ENCODE data around the gene NELFA.

NELFA gene

DNA sequence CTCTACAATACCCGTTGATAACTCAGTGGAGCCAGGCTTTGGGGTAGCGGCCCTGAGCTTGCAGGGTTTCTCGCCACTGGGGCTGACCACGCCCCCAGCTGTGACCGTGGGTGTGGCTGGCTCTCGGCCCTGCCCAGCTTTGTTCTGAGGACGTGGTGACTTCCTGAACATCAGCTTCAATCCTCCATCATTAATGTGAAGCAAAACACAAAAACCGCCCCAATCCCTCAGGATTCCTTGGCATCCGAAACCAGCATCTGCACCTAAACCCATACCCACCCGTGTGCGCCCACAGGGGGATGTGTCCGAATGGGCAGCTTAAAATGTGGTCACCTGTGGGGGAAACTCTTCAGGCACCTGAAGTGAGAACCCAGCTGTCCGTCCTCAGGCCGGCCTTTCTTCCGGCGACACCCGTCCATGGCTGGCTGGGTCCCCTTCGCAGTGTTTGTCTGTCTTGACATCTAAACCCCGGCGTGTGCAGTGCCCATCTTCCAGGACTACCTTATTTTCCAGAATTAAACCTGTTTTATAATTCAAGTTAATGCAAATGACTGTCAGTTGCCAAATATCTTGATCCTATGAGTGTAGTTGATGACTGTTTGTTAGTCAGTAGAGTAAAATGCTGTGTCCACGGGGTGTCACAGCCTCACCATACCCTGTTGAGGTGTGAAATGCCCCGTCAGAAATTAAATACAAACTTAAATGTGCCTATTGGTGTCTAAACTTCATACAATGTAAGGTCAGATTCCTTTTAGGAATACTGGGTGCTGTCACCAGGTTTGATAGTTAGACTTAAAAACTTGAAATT lies 27.3 kb downstream of the NELFA start:
- no peak for DNase-seq

DNA sequence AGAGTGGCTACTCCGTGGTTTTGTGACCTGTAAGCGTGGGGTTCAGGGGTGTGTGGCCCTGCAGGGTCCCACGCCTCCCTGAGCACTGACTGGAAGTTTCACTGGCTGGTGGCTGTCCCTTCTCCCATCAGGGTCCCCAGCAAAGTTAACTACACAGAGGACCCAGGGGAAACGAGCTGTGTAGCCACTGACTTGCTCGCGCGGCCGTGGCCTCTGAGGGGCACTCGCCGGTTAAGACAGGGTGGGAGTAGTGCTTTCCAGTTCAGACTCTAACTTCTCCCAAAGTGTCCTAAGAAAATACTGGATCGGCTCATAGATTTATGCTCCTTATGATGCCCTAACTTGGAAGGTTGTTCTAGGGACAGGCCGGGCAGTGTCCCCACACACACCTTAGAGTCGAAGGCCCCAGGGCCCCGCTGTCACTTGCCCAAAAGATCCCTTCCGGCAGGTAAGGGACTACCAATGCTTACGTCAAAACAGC lies 28.2 kb downstream of the NELFA start:
- DNase-seq: no peak

DNA sequence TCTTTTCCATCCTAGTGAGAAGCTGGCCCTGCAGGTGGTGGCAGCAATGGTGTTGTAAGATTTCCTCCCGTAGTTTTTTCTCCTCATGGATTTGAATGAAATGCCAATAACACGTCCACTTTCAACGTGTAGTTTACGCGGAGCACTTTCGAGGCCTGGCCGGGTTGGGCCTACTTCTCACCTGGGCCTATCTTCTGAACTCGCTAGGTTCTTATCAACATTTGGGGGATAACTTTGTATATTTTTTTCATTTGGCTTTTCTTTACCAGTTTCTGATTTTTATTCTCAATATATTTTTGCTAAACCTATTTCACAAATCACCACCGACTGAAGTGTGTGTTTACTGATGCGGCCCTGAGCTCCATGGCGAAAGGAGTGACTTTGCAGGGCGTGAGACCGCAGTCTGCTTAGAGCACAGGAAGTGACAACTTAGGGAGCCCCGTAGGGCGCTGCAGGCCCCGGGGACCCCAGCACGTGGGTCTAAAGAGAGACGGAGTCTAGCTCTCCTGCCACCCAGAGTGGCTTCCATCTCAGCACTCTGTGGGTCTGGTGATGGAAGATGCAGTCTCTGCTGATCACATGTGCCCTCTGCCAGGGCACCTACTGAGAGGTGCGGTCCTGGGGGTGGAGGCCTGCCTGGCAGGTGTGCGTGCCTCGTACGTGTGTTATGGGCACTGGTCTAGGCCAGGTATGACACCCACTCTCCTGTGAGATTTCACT lies 29.1 kb downstream of the NELFA start:
- DNase-seq: no peak

DNA sequence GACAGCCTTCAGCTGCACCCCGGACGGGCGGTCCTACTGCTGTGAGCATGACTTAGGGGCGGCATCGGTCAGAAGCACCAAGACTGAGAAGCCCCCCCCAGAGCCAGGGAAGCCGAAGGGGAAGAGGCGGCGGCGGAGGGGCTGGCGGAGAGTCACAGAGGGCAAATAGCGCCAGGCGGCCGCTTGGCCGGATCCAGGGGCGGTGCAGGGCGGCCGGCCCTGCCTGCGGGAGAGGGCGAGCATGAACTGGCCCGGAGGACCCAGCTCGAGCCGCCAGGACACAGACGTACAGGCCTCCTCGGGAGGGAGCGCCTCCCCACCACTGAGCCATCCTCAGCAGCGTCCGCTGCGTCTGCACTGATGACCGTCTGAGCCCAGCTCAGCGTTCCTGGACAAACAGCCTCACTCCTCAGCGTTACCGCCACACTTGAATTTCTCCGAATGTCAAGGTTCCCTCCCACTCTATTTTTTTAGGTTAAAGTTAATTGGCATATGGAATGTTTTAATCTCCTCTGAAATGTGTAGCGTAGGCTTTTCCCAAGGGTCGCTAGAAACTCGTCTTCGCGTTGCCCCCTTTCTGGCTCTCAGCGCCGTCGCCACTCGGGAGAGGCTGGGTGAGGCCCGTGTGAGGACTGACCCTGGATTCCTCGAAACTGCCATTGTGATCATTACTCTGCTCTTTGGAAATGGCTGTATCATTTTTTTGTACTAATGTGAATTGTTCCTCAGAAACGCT lies 29.9 kb downstream of the NELFA start:
- no peak for DNase-seq

DNA sequence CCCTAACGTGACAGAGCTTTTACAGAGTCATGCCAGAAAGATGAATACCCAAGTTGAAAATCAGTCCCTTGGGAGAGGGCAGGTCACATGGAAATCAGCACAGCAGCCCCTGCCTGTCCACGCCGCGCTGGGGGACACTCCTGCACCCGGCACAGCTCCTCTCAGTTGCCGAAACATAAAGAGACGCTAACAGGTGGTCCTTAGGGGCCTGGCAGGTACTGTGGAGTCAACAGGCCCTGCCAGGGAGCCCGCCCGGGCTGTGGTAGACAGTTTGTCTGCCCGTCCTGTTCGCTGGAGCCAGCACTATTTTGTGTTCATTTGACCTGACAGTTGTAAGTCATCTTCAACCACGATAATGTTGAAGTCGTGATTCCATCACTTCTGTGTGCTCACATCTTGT lies 30.5 kb downstream of the NELFA start:
- no peak for DNase-seq

DNA sequence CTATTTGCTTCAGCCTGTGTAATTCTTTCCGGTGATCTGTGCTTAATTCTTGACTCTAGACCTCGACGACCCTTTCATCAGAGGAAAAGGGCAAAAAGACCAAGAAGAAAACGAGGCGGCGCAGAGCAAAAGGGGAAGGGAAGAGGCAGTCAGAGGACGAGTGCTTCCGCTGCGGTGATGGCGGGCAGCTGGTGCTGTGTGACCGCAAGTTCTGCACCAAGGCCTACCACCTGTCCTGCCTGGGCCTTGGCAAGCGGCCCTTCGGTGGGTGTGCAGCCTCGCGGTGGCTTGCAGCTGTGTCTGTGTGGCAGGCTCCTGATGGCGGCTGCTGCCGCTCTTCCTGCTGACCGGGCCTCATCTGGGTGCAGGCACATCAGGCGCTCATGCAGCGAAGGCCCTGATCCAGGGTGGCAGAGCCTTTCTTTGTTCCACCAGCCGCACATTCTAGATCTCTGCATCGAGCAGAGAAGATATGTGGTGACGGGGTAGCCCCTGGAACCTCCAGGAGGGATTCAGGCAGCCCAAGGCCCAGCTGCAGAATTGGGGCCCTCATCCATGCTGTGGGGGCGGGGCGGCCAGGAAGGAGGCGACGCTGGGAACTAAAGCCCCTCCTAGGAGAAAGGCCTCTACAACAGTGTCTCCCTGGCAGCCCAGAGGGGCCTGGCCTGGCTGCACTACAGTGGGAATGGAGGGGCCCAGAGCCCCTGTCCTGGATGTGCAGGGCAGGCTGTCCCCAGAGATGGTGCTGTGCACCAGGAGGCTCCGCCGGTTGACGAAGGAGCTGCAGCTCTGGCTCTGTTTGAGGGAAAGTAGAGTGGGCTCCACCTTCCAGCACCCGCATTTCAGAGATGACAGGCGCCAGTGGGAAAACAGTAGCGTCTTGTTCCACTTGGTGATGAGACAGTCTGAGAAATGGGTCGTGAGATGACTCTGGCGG lies 32.1 kb downstream of the NELFA start:
- DNase-seq: no peak

DNA sequence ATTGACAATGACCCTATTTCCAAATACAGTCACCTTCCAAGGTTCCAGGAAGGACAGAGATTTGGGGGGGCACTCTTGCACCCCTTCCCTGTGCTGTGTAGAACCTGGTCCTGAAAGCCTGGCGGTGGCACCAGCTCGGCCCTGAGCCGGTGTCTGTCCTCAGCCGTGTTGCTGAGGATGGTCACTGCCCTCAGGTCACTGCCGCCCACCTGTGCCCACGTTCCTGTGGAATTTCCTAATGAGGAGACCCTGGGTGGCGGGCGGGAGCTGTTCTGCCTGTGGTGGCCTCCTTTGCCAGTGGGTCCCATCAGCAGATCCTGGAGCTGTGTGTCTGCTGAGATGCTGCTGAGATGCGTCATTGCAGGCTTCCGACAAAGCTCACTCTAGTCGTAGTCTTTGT lies 32.9 kb downstream of the NELFA start:
- no peak for DNase-seq

DNA sequence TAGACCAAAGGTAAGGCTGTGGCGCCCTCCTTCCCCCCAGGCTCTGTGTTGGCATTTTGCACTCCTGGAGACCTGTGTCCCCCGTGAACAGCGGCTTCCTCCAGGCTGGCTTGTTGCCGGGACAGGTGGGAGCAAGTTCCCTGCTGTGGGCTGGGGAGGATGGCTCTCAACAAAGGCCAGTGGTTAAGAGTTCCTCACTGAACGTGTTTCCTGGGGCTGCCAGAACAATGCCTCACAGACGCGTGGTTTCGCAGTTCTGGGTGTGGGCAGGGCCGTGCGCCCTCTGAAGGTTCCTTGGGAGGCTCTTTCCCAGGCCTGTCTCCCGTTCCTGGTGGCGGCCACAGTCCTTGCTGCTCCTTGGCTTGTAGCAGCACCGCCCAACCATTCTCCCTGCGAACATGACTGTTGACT lies 33.4 kb downstream of the NELFA start:
- no peak for DNase-seq

DNA sequence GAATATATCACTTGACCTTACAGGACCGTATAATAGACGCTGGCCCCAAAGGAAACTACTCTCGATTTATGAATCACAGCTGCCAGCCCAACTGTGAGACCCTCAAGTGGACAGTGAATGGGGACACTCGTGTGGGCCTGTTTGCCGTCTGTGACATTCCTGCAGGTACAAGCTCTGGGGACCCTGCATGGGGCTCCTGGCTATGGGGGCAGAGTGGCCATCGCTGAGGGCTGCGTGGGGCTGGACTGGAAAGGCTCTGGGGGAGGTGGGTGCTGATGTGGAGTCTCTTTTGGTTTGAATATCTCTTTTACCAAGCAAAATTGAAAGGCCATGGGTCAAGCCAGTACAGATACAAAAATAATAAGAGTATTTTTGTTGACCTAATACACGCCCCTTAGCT lies 33.9 kb downstream of the NELFA start:
- no peak for DNase-seq

DNA sequence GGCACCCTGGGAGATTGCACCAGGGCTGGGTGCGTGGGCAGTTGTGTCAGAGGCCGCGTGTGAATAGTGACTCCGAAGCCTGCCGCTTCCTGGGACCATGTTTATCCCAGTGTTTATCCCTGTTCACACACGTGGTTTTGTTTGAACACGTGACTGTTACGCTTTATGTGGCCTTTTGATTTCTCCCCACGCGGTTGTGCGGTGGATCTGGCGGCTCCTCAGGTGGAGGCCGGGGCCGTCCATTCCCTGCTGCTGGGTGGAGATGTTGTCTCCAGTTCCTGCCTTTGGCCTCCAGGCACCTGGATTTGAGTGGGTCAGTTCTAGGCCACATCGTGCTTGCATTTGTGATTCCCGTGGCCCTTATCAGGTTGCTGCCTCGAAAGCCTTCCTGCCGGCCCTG lies 35.1 kb downstream of the NELFA start:
- DNase-seq: peak; percentile 22

DNA sequence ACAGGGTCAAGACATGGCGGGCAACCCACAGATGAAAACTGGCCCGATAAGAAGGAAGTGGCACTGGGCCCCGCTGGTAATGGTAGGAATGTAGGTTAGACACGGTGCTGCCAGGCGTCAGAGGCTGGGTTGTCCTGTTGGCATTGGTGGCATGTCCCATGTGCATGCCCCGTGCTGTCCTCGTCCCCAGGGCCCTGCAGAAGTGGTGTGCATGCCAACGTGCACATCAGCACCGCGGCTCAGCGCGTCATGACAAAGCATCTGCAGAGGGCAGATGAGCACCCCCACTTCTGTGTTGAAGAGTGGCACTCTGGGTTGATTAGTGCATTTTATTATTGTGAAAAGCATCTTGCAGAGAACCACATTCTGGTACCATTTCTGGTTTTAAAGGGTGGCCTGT lies 35.6 kb downstream of the NELFA start:
- DNase-seq: no peak

DNA sequence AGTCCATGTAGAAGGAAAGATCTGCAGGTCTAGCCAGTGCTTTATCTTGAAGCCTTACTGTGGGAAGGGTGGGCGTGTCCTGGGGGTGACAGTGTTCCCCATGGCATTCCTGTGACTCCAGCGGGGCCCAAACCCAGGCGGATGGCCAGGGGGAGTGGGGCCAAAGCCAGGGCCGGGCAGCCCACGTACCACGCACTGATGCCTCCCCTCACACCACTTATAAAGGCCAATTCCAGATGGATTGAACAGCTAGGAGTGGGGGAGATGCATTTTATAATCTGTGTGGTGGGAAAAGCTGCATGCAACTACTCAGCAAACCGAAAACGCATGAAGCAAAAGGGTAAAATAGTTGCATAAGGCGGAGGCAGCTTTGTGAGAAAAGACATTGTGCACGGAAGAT lies 36.4 kb downstream of the NELFA start:
- DNase-seq: no peak

DNA sequence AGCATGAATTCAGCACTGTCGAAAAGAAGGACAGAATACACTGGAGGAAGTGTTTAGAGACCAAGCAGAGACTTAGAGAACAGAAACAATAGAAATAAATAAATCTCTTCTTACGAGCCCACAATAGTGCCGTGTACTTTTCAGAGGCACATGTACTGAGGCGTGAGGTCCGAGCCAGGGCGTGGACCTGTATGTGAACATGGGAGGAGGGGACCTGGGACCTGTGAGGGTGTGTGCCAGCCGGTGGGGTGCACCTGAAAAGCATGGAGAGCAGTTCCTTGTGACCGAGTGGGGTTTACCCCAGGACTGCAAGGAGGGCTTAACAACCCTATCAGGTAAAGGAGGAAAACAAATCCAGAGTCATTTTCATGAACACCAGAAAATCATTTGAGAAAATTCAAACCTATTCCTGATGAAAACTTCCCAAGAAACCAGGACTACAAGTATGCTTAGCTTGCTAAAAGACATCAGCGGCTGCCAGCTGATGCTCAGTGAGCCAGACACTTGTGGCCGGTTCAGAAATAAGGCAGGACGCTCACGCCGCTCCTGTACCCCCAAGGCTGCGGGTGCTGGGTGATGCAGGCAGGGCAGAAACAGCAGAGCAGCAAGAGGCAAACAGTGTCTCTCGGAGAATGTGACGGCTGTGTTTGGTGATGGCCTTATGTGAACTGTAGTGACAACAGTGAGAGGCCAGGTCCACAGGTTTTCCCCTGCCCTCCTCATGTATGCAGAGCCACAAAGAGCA lies 37.1 kb downstream of the NELFA start:
- DNase-seq: no peak

DNA sequence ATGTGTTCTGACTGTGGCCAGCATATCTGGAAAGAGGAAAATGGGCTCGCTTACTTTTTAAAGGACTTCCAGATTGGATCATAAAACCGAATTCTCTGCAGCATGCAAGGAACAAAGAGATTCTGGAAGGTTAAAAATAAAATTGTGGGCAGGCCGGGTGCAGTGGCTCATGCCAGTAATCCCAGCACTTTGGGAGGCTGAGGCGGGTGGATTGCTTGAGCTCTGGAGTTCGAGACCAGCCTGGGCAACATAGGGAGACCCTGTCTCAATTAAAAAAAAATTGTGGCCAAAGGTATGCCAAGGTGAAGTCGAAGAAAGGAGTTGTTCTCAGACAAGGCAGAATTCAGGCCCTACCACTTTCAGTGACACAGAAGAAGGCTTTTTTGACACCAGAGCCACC lies 37.8 kb downstream of the NELFA start:
- DNase-seq: no peak

DNA sequence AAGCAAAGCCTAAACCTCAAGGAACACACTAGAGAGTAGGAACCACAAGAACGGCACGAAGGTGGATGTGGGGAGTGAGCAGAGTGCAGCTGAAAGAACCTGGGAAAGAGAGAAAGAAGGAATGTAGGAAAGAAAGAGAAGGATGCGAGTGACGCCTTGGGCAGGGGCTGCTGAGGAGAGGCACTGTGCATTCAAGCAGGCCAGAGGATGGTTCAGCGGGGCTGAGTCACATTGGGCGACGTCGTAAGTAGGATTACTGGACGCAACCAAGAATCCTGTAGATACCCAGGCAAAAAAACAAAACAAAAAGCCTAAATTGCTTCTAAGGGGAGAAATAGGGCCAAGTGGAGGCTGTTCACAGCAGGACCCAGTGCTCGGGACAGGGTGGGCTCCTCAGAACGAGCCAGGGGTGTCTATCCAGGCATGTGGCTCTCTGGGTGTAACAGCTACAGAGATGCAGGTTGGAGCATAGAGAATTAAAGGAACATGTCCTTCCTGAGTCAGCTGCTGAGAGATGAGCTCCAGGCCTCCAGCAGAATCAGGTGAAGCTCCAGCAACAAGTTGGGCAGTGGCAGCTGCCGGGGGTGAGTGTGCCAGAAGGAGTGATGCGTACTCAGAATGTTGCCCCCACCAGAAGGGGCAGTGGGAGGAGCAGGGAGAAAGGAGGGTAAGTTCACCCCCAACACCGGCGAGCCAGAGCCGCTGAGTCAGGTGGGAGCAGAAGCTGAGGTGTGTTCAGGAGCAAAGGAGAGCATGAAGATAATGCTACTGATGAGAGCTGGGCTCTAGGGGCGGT lies 38.6 kb downstream of the NELFA start:
- no peak for DNase-seq

DNA sequence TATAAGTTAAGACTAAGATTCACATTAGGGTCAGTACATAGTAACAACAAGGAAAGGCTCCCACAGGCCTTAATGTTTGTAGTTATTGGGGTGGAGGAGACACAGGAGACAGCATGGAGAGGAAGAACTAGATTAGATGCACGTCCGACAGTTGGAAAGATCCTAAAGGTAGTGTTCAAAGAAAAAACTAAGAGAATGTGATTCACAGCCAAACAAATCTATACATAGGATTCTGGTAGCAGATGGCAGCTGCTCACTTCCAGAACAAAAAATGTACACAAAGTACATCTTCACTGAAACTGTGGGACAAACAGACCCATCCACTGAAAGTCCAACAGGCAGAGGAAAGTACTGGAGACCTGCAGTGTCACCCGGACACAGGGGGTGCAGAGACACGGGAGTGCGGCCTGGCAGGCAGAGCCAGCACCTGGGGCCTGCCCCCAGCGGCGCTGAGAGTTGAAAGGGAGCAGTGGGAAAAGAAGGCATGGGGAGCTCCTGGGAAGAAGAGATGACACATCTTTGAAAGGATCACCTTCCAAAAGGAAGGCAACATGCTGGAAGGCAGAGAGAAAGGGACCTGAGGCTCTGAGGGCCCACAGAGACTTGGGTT lies 40.0 kb downstream of the NELFA start:
- no peak for DNase-seq

DNA sequence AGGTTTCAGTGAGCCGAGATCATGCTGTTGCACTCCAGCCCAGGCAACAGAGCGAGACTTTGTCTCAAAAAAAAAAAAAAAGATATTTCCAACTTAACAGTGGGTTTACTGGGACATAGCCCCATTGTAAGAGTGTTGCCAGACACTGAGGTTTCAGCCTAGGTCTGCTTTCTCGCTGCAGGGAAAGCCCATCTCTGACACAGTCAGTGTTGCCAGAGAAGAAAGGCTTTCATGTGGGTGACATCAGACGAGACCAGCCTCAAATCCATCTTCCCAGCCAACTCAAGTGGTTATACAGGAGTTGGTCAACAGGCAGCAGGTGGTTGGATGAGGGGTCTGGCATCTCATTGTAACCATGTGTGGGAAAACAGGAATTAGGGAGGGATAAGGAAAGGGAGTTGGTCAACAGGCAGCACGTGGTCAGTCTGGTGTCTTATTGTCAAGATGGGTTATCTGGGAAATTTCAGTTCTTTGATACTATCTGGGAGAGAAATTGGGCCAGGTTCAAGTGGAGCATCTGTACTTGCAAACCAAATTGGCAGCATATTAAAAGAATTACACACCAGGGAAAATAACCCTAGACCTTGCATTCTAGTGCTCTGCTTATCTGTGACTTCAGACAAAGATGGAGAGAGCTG lies 41.1 kb downstream of the NELFA start:
- no peak for DNase-seq

DNA sequence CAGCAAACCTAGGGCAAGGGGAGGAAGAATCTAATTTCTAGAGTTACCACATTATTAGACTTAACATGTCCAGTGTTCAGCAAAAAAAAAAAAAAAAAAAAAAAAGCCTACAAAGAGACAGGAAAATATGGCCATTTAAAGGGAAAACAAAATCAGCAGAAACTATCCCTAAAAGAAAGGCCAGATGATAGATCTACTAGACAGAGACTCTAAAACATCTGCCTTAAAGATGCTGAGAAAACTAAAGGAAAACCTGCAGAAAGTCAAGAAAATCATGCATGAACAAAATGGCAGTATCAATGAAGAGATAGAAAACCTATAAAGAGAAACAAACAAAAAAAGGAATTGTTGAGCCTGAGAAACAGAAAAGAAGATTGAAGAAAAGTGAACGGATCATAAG lies 43.8 kb downstream of the NELFA start:
- no peak for DNase-seq

DNA sequence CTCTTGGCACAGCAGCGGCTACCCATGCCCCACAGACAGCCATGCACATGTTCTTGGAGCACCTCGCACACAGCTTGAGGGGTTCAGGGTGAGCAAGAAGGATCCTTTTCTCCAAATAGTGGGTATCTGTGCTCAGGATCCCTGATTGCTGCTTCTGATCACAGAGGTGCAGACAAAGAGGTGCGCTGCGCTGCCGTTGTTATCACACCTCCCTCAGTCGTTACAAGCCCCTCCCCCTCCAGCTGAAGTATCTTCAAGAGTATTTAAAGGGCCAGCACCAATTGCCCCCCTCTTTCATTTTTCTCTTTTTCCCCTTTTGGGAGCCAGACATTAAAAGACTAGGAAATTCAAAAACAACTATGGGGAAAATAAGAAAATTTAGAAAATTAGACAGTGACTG lies 44.3 kb downstream of the NELFA start:
- DNase-seq: no peak

DNA sequence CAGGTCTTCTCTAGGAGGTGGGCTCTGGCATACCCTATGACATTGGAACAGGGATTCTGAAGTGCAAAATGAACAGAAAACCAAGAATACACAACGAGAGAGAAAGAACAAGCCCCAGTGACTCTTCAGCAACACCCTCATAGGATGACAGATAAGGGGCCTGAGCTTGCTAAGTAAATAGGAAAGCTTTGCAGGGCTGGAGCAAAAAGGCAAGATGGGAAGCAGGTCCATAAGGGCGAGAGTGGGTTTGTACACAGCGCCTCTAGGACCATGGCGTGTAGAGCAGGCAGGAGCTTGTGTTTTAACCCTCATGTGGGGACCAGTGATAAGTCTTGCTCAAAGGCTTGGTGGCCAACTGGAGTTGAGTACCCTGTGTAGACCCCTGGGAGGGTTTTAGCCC lies 45.8 kb downstream of the NELFA start:
- DNase-seq: no peak

Data from right forelimb (tissue), 1 donor.